ENCODE data around the gene TOM1L2. TPM values are rescaled to one million over a fixed set of nuclear protein-coding genes. Genes with fewer than 3 reads are reported as not detected.

Gene TOM1L2
- polyA plus RNA-seq, 1 donor from 2014 or later: 40.9 TPM

DNA sequence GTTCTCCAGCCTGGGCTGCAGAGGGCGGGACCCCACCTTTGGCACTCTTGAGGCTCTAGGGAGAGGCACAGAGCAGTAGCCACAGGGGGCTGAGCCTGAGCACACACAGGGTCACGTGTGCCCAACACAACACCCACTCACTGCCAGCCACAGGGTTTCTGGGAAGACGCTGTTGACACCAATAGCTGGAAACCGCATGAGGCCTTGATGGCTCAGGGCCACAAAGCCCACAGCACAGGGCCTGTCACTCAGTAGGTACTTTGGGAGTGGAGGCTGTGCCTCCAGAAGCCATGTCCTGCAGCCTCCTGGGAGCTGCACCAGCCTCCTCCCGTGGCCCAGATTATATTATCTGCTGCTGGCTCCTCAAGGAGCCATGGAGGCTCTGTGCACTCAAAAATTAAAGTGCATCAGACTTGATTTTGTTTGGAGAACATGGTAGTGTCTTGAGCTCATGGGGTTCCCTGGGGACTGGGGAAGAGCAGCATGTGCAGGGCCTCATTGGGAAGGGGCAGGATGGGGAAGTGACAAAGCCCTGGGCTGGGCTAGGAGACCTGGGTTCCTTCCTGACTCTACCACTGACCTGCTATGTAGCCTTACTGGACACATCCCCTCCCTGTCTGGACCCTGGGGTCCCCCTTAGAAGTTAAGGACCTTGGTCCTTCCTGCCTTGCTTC lies 122.9 kb downstream of the TOM1L2 start (continued):
- TF ChIP-seq, protein P1, sequence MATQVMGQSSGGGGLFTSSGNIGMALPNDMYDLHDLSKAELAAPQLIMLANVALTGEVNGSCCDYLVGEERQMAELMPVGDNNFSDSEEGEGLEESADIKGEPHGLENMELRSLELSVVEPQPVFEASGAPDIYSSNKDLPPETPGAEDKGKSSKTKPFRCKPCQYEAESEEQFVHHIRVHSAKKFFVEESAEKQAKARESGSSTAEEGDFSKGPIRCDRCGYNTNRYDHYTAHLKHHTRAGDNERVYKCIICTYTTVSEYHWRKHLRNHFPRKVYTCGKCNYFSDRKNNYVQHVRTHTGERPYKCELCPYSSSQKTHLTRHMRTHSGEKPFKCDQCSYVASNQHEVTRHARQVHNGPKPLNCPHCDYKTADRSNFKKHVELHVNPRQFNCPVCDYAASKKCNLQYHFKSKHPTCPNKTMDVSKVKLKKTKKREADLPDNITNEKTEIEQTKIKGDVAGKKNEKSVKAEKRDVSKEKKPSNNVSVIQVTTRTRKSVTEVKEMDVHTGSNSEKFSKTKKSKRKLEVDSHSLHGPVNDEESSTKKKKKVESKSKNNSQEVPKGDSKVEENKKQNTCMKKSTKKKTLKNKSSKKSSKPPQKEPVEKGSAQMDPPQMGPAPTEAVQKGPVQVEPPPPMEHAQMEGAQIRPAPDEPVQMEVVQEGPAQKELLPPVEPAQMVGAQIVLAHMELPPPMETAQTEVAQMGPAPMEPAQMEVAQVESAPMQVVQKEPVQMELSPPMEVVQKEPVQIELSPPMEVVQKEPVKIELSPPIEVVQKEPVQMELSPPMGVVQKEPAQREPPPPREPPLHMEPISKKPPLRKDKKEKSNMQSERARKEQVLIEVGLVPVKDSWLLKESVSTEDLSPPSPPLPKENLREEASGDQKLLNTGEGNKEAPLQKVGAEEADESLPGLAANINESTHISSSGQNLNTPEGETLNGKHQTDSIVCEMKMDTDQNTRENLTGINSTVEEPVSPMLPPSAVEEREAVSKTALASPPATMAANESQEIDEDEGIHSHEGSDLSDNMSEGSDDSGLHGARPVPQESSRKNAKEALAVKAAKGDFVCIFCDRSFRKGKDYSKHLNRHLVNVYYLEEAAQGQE (IDR thresholded peaks at IDR 0.05; ENCODE audit: borderline replicate concordance): no peak

DNA sequence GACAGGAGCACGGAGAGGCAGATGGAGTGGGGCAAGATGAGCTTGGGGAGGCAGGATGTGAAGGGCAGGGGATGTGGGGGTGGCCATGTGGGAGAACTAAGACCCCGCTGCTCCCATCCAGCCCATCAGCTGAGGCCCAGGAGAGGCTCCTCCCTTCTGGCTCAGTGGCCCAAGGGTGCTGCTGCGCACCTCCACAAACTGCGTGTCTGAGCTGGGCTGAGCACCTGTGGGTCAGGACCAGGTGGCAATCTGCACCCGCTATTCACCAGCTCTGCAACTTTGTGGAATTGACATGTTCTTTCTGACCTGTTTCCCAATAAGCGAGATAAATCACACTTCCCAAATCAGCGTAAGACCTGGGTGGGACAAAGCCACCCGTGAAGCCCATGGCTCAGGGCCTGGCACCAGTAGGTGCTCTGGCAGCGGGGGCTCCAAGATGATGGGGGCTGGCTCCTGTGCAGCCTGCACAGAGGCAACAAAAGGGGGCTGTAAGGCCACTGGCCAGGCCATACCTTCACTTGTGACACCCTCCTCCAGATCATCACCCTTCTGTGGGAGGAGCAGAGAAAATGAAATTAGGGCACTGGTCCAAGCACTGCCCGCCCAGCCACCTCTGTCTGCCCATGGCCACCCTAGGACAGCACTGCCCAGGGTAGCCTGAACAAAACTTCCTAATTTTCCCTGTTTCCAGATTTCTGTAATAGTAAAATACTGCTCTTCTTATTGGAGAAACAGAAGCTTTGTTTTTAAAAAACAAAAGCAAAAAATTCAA lies 123.7 kb downstream of the TOM1L2 start:
- H3K36me3 ChIP-seq (ENCODE audit: insufficient read depth, low read length): no peaks in the 10 kb centered on the region
- no peak overlapping the region for H3K4me2 ChIP-seq (ENCODE audit: low read length)
- H3K27me3 ChIP-seq (ENCODE audit: insufficient read depth, low read depth, low read length): no peaks in the 10 kb centered on the region
- no peaks in the 10 kb centered on the region for H3F3A ChIP-seq (ENCODE audit: insufficient read depth, low read length, poor library complexity, severe bottlenecking)
- TF ChIP-seq RAD21 (conservative IDR thresholded peaks at IDR 0.05): no peak
- TF ChIP-seq, protein P2, sequence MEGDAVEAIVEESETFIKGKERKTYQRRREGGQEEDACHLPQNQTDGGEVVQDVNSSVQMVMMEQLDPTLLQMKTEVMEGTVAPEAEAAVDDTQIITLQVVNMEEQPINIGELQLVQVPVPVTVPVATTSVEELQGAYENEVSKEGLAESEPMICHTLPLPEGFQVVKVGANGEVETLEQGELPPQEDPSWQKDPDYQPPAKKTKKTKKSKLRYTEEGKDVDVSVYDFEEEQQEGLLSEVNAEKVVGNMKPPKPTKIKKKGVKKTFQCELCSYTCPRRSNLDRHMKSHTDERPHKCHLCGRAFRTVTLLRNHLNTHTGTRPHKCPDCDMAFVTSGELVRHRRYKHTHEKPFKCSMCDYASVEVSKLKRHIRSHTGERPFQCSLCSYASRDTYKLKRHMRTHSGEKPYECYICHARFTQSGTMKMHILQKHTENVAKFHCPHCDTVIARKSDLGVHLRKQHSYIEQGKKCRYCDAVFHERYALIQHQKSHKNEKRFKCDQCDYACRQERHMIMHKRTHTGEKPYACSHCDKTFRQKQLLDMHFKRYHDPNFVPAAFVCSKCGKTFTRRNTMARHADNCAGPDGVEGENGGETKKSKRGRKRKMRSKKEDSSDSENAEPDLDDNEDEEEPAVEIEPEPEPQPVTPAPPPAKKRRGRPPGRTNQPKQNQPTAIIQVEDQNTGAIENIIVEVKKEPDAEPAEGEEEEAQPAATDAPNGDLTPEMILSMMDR (IDR thresholded peaks at IDR 0.05; ENCODE audit: poor library complexity, severe bottlenecking): no peak
- no peak for TF ChIP-seq EZH2 (IDR thresholded peaks at IDR 0.05; ENCODE audit: borderline replicate concordance, insufficient read depth, low read length, poor library complexity, severe bottlenecking)
- no peak for TF ChIP-seq SMC3 (conservative IDR thresholded peaks at IDR 0.05; ENCODE audit: poor library complexity)
- TF ChIP-seq, protein P1 (IDR thresholded peaks at IDR 0.05; ENCODE audit: borderline replicate concordance): no peak
- no peak for TF ChIP-seq MXI1 (conservative IDR thresholded peaks at IDR 0.05; ENCODE audit: poor library complexity, severe bottlenecking)
- TF ChIP-seq POLR2AphosphoS5 (IDR thresholded peaks at IDR 0.05): no peak
- TF ChIP-seq EP300 (conservative IDR thresholded peaks at IDR 0.05; ENCODE audit: poor library complexity, severe bottlenecking): no peak
- TF ChIP-seq TAF1 (IDR thresholded peaks at IDR 0.05; ENCODE audit: low read depth): no peak
- no peak overlapping the region for H2AFZ ChIP-seq (ENCODE audit: low read depth, low read length)
- H3K27ac ChIP-seq (ENCODE audit: low read length): no peak overlapping the region
- H3K79me2 ChIP-seq (replicated peaks; ENCODE audit: insufficient read depth, low read length): no peaks in the 10 kb centered on the region
- H3K9me2 ChIP-seq (ENCODE audit: insufficient read depth, low read length): no peaks in the 10 kb centered on the region
- H3K4me3 ChIP-seq (ENCODE audit: low read length): no peak overlapping the region
- no peaks in the 10 kb centered on the region for H3K9me3 ChIP-seq (ENCODE audit: low read length)
- H3K9ac ChIP-seq (ENCODE audit: low read length): no peak overlapping the region
- H4K20me1 ChIP-seq (ENCODE audit: insufficient read depth): no peaks in the 10 kb centered on the region

Data from neural cell (in vitro differentiated cells).